ENCODE results near the gene BAIAP3.

Gene BAIAP3, protein sequence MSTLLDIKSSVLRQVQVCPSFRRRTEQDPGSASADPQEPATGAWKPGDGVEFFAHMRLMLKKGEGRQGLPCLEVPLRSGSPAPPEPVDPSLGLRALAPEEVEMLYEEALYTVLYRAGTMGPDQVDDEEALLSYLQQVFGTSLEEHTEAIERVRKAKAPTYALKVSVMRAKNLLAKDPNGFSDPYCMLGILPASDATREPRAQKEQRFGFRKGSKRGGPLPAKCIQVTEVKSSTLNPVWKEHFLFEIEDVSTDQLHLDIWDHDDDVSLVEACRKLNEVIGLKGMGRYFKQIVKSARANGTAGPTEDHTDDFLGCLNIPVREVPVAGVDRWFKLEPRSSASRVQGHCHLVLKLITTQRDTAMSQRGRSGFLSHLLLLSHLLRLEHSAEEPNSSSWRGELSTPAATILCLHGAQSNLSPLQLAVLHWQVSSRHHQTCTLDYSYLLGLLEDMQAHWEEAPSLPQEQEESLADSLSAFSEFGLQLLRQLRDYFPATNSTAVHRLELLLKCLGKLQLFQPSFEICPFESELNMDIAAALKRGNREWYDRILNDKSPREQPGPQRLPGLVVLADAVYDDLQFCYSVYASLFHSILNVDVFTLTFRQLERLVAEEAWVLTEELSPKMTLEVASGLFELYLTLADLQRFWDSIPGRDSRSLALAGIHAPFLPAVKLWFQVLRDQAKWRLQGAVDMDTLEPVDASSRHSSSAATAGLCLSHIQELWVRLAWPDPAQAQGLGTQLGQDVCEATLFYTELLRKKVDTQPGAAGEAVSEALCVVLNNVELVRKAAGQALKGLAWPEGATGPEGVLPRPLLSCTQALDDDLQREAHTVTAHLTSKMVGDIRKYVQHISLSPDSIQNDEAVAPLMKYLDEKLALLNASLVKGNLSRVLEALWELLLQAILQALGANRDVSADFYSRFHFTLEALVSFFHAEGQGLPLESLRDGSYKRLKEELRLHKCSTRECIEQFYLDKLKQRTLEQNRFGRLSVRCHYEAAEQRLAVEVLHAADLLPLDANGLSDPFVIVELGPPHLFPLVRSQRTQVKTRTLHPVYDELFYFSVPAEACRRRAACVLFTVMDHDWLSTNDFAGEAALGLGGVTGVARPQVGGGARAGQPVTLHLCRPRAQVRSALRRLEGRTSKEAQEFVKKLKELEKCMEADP

GRCh38 chr16:1333149-1333812 is at the start of gene BAIAP3:
BAIAP3 (plus strand) TSS chr16:1333645; CDS start chr16:1338550, 4,905 bp downstream.
- Histone ChIP-seq H3K9ac (ENCODE audit: low read length) (no peak within 1 kb of the TSS), H3K27me3 (ENCODE audit: control insufficient read depth, insufficient read depth, low read length) (peaks cover 52% of the 10 kb centered on the region), H3K4me3 (ENCODE audit: low read length) (no peak within 1 kb of the TSS), H3K4me1 (ENCODE audit: control insufficient read depth, insufficient read depth, low read length) (peaks cover 28% of the 10 kb centered on the region), H3K9me3 (ENCODE audit: control insufficient read depth, low read length) (no peaks in the 10 kb centered on the region), H3K36me3 (ENCODE audit: control insufficient read depth, insufficient read depth, low read length) (no peaks in the 10 kb centered on the region)

GRCh38 chr16:1283996-1284616 is 49.3 kb upstream of the BAIAP3 start:
- Histone ChIP-seq H3K9me3 (ENCODE audit: control insufficient read depth, low read length) (no peaks in the 10 kb centered on the region), H3K9ac (ENCODE audit: low read length) (no peak overlapping the region), H3K36me3 (ENCODE audit: control insufficient read depth, insufficient read depth, low read length) (no peaks in the 10 kb centered on the region), H3K4me1 (ENCODE audit: control insufficient read depth, insufficient read depth, low read length) (no peaks in the 10 kb centered on the region), H3K27me3 (ENCODE audit: control insufficient read depth, insufficient read depth, low read length) (peaks cover 31% of the 10 kb centered on the region), H3K4me3 (ENCODE audit: low read length) (no peak overlapping the region)

- H3K9me3 ChIP-seq (ENCODE audit: control insufficient read depth, low read length): no peaks in the 10 kb centered on the region
- peaks cover under 1% of the 10 kb centered on the region for H3K4me1 ChIP-seq (ENCODE audit: control insufficient read depth, insufficient read depth, low read length)
- no peaks in the 10 kb centered on the region for H3K36me3 ChIP-seq (ENCODE audit: control insufficient read depth, insufficient read depth, low read length)
- peaks cover 37% of the 10 kb centered on the region for H3K27me3 ChIP-seq (ENCODE audit: control insufficient read depth, insufficient read depth, low read length)
- H3K4me3 ChIP-seq (ENCODE audit: low read length): no peak overlapping the region
- no peak overlapping the region for H3K9ac ChIP-seq (ENCODE audit: low read length)
Observed at GRCh38 chr16:1285669-1286512, 47.6 kb upstream of the BAIAP3 start.

DNA sequence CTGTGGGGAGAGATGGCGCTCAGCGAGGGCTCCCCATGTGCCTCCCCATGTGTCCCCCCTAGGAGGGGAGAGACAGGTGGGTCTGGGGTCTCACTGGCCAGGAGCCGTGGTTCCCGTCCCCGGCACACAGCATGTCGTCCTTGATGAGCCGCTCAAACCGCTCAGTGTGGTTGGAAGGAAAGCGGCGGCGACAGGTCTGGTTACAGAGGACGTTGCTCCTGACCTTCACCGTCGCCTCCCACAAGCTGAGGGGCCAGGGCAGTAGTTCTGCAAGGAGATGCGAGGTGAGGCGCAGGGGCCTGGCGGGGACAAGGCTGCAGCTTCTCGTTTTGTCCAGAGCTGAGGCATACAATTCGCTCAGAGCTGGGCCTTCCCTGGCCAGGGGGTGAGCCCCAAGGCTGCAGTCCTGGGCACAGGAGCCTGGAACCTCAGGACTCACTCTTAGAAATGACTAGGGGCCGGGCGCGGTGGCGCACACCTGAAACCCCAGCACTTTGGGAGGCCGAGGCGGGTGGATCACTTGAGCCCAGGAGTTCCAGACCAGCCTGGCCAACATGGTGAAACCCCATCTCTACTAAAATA is 46.8 kb upstream of the BAIAP3 start:
- H3K27me3 ChIP-seq (ENCODE audit: control insufficient read depth, insufficient read depth, low read length): peaks cover 44% of the 10 kb centered on the region
- H3K9me3 ChIP-seq (ENCODE audit: control insufficient read depth, low read length): no peaks in the 10 kb centered on the region
- H3K4me3 ChIP-seq (ENCODE audit: low read length): no peak overlapping the region
- no peak overlapping the region for H3K9ac ChIP-seq (ENCODE audit: low read length)
- peaks cover 5% of the 10 kb centered on the region for H3K4me1 ChIP-seq (ENCODE audit: control insufficient read depth, insufficient read depth, low read length)
- H3K36me3 ChIP-seq (ENCODE audit: control insufficient read depth, insufficient read depth, low read length): no peaks in the 10 kb centered on the region

DNA sequence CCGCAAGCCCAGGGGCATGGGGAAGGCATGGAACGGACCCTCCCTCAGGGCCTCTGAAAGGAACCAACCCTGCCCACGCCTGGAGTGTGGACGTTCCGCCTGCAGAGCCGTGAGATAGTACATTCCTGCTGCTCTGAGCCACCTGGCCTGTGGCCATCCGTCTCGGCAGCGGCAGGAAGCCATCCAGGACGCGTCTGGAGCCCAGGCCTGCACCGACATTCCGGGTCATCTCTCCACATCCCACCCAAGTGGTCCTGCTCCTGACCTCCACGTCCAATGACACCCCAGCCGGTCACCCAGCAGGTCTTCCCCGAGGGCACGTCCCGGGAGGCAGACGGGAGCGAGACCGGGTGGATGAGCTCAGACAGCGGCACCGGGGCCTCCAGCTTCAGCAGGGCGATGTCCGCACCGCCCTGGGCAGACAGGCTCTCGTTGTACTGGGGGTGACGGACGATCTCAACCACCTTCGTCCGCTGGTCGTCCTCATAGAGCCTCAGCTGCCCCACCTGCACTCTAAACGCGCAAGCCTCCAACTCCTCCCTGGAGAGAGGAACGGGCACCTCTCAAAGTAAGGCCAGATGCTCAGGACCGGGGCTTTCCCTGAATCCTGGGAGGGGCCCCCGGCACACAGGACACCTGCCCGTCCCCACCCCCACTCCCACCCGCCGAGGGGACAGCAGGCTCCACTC is 45.3 kb upstream of the BAIAP3 start:
- Histone ChIP-seq H3K9me3 (ENCODE audit: control insufficient read depth, low read length) (no peaks in the 10 kb centered on the region), H3K4me1 (ENCODE audit: control insufficient read depth, insufficient read depth, low read length) (peaks cover 5% of the 10 kb centered on the region), H3K27me3 (ENCODE audit: control insufficient read depth, insufficient read depth, low read length) (peaks cover 44% of the 10 kb centered on the region), H3K4me3 (ENCODE audit: low read length) (no peak overlapping the region), H3K9ac (ENCODE audit: low read length) (no peak overlapping the region), H3K36me3 (ENCODE audit: control insufficient read depth, insufficient read depth, low read length) (no peaks in the 10 kb centered on the region)

- H3K36me3 ChIP-seq (ENCODE audit: control insufficient read depth, insufficient read depth, low read length): no peaks in the 10 kb centered on the region
- peaks cover 5% of the 10 kb centered on the region for H3K4me1 ChIP-seq (ENCODE audit: control insufficient read depth, insufficient read depth, low read length)
- no peaks in the 10 kb centered on the region for H3K9me3 ChIP-seq (ENCODE audit: control insufficient read depth, low read length)
- no peak overlapping the region for H3K4me3 ChIP-seq (ENCODE audit: low read length)
- H3K27me3 ChIP-seq (ENCODE audit: control insufficient read depth, insufficient read depth, low read length): peaks cover 39% of the 10 kb centered on the region
- no peak overlapping the region for H3K9ac ChIP-seq (ENCODE audit: low read length)
Observed at GRCh38 chr16:1288813-1289476, 44.5 kb upstream of the BAIAP3 start.

- Histone ChIP-seq H3K9ac (ENCODE audit: low read length) (no peak overlapping the region), H3K9me3 (ENCODE audit: control insufficient read depth, low read length) (no peaks in the 10 kb centered on the region), H3K36me3 (ENCODE audit: control insufficient read depth, insufficient read depth, low read length) (no peaks in the 10 kb centered on the region), H3K4me3 (ENCODE audit: low read length) (no peak overlapping the region), H3K4me1 (ENCODE audit: control insufficient read depth, insufficient read depth, low read length) (peaks cover 5% of the 10 kb centered on the region), H3K27me3 (ENCODE audit: control insufficient read depth, insufficient read depth, low read length) (peaks cover 37% of the 10 kb centered on the region)
Observed at GRCh38 chr16:1289477-1289866, 44.0 kb upstream of the BAIAP3 start.

DNA sequence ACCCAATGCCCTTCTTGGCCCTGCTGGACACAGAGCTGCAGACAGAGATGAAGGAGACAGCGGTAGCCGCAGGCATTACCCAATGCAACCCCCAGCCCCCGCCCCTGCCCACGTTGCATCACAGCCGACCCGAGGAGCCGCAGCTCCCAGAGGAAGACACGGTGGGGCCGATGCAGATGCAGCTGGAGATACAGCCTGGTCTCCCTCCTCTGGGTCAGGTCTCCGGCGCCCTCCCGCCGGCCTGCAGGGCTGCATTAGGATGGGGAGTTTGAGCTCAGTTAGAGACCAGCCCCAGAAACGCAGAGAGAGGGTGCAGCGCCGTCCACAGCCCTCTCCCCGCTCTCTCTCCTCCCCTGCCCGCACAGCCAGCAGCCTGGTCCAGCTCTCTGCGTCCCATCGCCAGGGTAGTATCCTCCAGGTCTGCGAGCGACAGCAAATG is 43.4 kb upstream of the BAIAP3 start:
- Histone ChIP-seq H3K4me3 (ENCODE audit: low read length) (no peak overlapping the region), H3K9me3 (ENCODE audit: control insufficient read depth, low read length) (no peaks in the 10 kb centered on the region), H3K9ac (ENCODE audit: low read length) (no peak overlapping the region), H3K36me3 (ENCODE audit: control insufficient read depth, insufficient read depth, low read length) (no peaks in the 10 kb centered on the region), H3K4me1 (ENCODE audit: control insufficient read depth, insufficient read depth, low read length) (peaks cover 5% of the 10 kb centered on the region), H3K27me3 (ENCODE audit: control insufficient read depth, insufficient read depth, low read length) (peaks cover 37% of the 10 kb centered on the region)

- H3K27me3 ChIP-seq (ENCODE audit: control insufficient read depth, insufficient read depth, low read length): peaks cover 33% of the 10 kb centered on the region
Observed at GRCh38 chr16:1290860-1291575, 42.4 kb upstream of the BAIAP3 start.

More at GRCh38 chr16:1290860-1291575, 42.4 kb upstream of the BAIAP3 start:
- H3K9me3 ChIP-seq (ENCODE audit: control insufficient read depth, low read length): no peaks in the 10 kb centered on the region
- H3K36me3 ChIP-seq (ENCODE audit: control insufficient read depth, insufficient read depth, low read length): no peaks in the 10 kb centered on the region
- no peak overlapping the region for H3K9ac ChIP-seq (ENCODE audit: low read length)
- H3K4me3 ChIP-seq (ENCODE audit: low read length): no peak overlapping the region
- peaks cover 5% of the 10 kb centered on the region for H3K4me1 ChIP-seq (ENCODE audit: control insufficient read depth, insufficient read depth, low read length)
